Endothelial cell (in vitro differentiated cells): ENCODE data around the gene R3HDM2. TPM values are rescaled to one million over a fixed set of nuclear protein-coding genes. Genes with fewer than 3 reads are reported as not detected.
"Not testable (repeated sequence)": the region's sequence is repeated elsewhere in the genome, so short reads cannot be mapped to it uniquely, and the experiment has no call there.

Experiments
- DNase-seq: peaks from one replicate; pipeline ENCODE4 v3.0.0; 2021; ENCODE audit warnings: low spot score
- H3K27ac Mint-ChIP-seq: one replicate; pipeline ENCODE4 v1.8.0; 2021; ENCODE audit warnings: mixed read lengths, inconsistent platforms; ENCODE audit not compliant: unreplicated experiment
- H3K27me3 Mint-ChIP-seq: one replicate; pipeline ENCODE4 v1.8.0; 2021; ENCODE audit warnings: mild to moderate bottlenecking, moderate library complexity, mixed read lengths, inconsistent platforms; ENCODE audit not compliant: unreplicated experiment
- H3K36me3 Mint-ChIP-seq: one replicate; pipeline ENCODE4 v1.8.0; 2021; ENCODE audit warnings: mild to moderate bottlenecking, low read depth, mixed read lengths, inconsistent platforms; ENCODE audit not compliant: unreplicated experiment
- H3K4me1 Mint-ChIP-seq: one replicate; pipeline ENCODE4 v1.8.0; 2021; ENCODE audit warnings: mild to moderate bottlenecking, mixed read lengths, inconsistent platforms; ENCODE audit not compliant: unreplicated experiment
- H3K4me3 Mint-ChIP-seq: one replicate; pipeline ENCODE4 v1.8.0; 2021; ENCODE audit warnings: mild to moderate bottlenecking, mixed read lengths, inconsistent platforms; ENCODE audit not compliant: unreplicated experiment
- H3K9me3 Mint-ChIP-seq: one replicate; pipeline ENCODE4 v1.8.0; 2021; ENCODE audit warnings: mixed read lengths, inconsistent platforms; ENCODE audit not compliant: unreplicated experiment
- total RNA-seq: library from RNA; stranded (reverse); fragmentation: NEBNext Ultra II Directional; extraction: Animal tissue kit (Norgen Biotek cat#: 25700); gene quantifications from one replicate; pipeline ENCODE4 v1.2.1, GENCODE V29; 2021; ENCODE audit not compliant: unreplicated experiment
- TF ChIP-seq, protein P1 (sequence below): fragments of 200-600 bp; sonication (generic); IDR thresholded peaks from one replicate; pipeline ENCODE4 v1.5.0; 2021; ENCODE audit warnings: antibody characterized with exemption; ENCODE audit not compliant: unreplicated experiment

The R3HDM2 gene
- total RNA-seq, 1 donor from 2014 or later = 39.4 TPM

DNA sequence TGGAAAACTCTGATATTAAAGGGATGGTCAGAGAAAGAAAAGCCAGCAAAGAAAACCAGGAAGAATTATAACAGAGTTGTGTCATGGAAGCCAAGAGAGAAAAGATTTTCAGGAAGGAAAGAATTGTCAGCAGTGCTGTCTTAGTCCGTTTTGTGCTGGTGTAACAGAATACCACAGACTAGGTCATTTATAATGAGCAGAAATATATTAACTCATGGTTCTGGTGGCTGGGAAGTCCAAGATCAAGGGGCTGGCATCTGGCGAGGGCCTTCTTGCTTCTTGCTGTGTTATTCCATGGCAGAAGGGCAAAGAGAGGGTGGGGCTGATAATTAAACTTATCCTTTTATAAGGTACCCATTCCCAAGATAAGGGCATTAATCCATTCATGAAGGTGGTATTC lies 17.8 kb upstream of the R3HDM2 start:
- no peaks in the 10 kb centered on the region for H3K4me1 Mint-ChIP-seq
- TF ChIP-seq, protein P1, sequence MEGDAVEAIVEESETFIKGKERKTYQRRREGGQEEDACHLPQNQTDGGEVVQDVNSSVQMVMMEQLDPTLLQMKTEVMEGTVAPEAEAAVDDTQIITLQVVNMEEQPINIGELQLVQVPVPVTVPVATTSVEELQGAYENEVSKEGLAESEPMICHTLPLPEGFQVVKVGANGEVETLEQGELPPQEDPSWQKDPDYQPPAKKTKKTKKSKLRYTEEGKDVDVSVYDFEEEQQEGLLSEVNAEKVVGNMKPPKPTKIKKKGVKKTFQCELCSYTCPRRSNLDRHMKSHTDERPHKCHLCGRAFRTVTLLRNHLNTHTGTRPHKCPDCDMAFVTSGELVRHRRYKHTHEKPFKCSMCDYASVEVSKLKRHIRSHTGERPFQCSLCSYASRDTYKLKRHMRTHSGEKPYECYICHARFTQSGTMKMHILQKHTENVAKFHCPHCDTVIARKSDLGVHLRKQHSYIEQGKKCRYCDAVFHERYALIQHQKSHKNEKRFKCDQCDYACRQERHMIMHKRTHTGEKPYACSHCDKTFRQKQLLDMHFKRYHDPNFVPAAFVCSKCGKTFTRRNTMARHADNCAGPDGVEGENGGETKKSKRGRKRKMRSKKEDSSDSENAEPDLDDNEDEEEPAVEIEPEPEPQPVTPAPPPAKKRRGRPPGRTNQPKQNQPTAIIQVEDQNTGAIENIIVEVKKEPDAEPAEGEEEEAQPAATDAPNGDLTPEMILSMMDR = no peak
- no peak overlapping the region for H3K4me3 Mint-ChIP-seq
- no peak overlapping the region for H3K27ac Mint-ChIP-seq
- peaks cover 7% of the 10 kb centered on the region for H3K36me3 Mint-ChIP-seq
- no peak for DNase-seq
- no peaks in the 10 kb centered on the region for H3K9me3 Mint-ChIP-seq
- peaks cover 3% of the 10 kb centered on the region for H3K27me3 Mint-ChIP-seq

DNA sequence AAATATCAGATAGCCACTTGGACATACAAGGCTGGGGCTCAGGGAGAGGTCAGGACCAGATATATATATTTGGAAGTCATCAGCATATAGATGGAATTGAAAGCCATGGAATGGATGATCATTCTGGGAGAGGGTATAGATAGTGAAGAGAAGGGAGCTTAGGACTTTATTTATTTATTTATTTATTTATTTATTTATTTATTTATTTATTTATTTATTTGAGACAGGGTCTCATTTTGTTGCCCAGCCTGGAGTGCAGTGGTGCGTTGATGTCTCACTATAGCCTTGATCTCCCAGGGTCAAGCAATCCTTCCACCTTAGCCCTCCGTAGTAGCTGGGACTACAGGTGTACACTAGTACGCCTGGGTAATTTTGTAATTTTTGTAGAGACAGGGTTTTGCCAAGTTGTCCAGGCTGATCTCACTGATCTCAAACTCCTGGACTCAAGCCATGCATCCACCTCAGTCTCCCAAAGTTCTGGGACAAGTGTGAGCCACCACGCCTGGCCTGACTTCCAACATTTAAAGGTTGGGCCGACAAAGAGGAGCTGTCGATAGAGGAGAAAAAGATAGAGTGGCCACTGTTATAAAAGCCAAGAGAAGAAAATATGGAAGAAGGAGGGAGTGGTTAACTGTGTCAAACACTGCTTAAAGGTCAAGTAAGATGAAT lies 15.6 kb upstream of the R3HDM2 start:
- H3K4me3 Mint-ChIP-seq = no peak overlapping the region
- H3K9me3 Mint-ChIP-seq = no peaks in the 10 kb centered on the region
- peaks cover 2% of the 10 kb centered on the region for H3K27me3 Mint-ChIP-seq
- H3K27ac Mint-ChIP-seq = no peak overlapping the region
- peaks cover 7% of the 10 kb centered on the region for H3K36me3 Mint-ChIP-seq
- H3K4me1 Mint-ChIP-seq = no peaks in the 10 kb centered on the region
- no peak for DNase-seq
- TF ChIP-seq, protein P1 = no peak

- DNase-seq = no peak
- Mint-ChIP-seq H3K27me3 (peaks cover 2% of the 10 kb centered on the region), H3K4me3 (no peak overlapping the region), H3K9me3 (no peaks in the 10 kb centered on the region), H3K36me3 (no peaks in the 10 kb centered on the region), H3K27ac (no peak overlapping the region), H3K4me1 (peaks cover 4% of the 10 kb centered on the region)
- TF ChIP-seq, protein P1 = no peak
Measured at GRCh38 chr12:57444744-57445143, 13.9 kb upstream of the R3HDM2 start.

DNA sequence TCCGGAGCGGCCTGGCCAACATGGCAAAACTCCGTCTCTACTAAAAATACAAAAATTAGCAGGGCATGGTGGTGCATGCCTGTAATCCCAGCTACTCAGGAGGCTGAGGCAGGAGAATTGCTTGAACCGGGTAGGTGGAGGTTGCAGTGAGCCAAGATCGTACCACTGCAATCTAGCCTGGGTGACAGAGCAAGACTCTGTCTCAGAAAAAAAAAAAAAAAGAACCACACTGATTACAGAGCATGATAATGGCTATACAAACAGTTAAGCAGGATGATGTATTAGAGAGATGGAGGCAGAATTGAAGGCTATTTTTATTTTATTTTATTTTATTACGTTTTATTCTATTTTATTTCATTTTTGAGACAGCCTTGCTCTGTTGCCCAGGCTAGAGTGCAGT lies 13.5 kb upstream of the R3HDM2 start:
- H3K9me3 Mint-ChIP-seq, H3K4me3 Mint-ChIP-seq, H3K4me1 Mint-ChIP-seq, H3K36me3 Mint-ChIP-seq, H3K27me3 Mint-ChIP-seq, DNase-seq, H3K27ac Mint-ChIP-seq: not testable (repeated sequence)

- H3K27me3 Mint-ChIP-seq = peaks cover 2% of the 10 kb centered on the region
- H3K4me1 Mint-ChIP-seq = peaks cover 4% of the 10 kb centered on the region
- H3K4me3 Mint-ChIP-seq = no peak overlapping the region
- no peaks in the 10 kb centered on the region for H3K9me3 Mint-ChIP-seq
- TF ChIP-seq, protein P1 = no peak
- no peak for DNase-seq
- no peak overlapping the region for H3K27ac Mint-ChIP-seq
- H3K36me3 Mint-ChIP-seq = no peaks in the 10 kb centered on the region
Measured at GRCh38 chr12:57441846-57442427, 11.1 kb upstream of the R3HDM2 start.

DNA sequence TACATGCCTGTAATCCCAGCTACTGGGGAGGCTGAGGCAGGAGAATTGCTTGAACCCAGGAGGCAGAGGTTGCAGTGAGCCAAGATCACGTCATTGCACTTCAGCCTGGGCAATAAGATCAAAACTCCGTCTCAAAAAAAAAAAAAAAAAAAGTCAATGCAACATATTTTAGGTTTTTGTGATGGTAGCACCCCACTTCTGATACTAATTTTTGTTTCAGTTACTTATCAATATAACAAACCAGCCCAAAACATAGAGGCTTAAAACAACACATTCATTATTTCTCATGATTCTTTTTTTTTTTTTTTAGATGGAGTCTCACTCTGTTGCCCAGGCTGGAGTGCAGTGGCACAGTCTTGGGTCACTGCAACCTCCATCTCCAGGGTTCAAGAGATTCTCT lies 10.6 kb upstream of the R3HDM2 start:
- not testable (repeated sequence) for H3K9me3 Mint-ChIP-seq

More for the DNA sequence above, 10.6 kb upstream of the R3HDM2 start:
- not testable (repeated sequence) for H3K27ac Mint-ChIP-seq, H3K4me1 Mint-ChIP-seq, H3K27me3 Mint-ChIP-seq, DNase-seq, H3K4me3 Mint-ChIP-seq, H3K36me3 Mint-ChIP-seq
